Omental fat pad (tissue), 4 donors: ENCODE data around the gene NTSR1. TPM values are rescaled to one million over a fixed set of nuclear protein-coding genes. Genes with fewer than 3 reads are reported as not detected.

Source experiments
- ATAC-seq: fragments of 150-250 bp; one replicate; pipeline ENCODE4 v1.9.1; 2016; ENCODE audit warnings: mild to moderate bottlenecking, moderate library complexity; ENCODE audit not compliant: low FRiP score
- DNase-seq: peaks from one replicate; pipeline ENCODE4 v3.0.0-alpha.2; 2019; ENCODE audit warnings: low spot score
- CTCF ChIP-seq, 3 donors: fragments of 450-650 bp; IDR thresholded peaks; one replicate each; pipeline ENCODE4 v1.5.1; 2016 to 2017; ENCODE audit warnings: antibody characterized with exemption in 3 of 3, mild to moderate bottlenecking in 3 of 3, moderate library complexity in 2 of 3
- total RNA-seq, 4 donors: library from RNA; depleted of rRNA; stranded (reverse); fragments of >200 nt; gene quantifications; one replicate each; pipeline ENCODE4 v1.1.0, GENCODE V29; 2016

Gene NTSR1
- total RNA-seq, 4 donors from 2014 or later: 0.24 to 0.25 TPM; not detected in 2

- no peak for ATAC-seq
- no peak for TF ChIP-seq CTCF (IDR thresholded peaks at IDR 0.05)
These were observed 40.9 kb upstream of the NTSR1 start for GRCh38 chr20:62667530-62668440.

GRCh38 chr20:62668441-62669027, 40.1 kb upstream of the NTSR1 start:
- TF ChIP-seq CTCF (IDR thresholded peaks at IDR 0.05): peak in 1 of 3 donors; percentile 76
- no peak for DNase-seq
- peak; percentile 25 for ATAC-seq

More at GRCh38 chr20:62667530-62668440, 40.9 kb upstream of the NTSR1 start:
- no peak for DNase-seq

- TF ChIP-seq CTCF (IDR thresholded peaks at IDR 0.05): no peak
- no peak for DNase-seq
- no peak for ATAC-seq
These were observed 39.4 kb upstream of the NTSR1 start for GRCh38 chr20:62669249-62669648.

- TF ChIP-seq CTCF (IDR thresholded peaks at IDR 0.05): no peak
- no peak for DNase-seq
- ATAC-seq: no peak
These were observed 38.5 kb upstream of the NTSR1 start for GRCh38 chr20:62670156-62670555.

GRCh38 chr20:62670998-62671397, 37.6 kb upstream of the NTSR1 start:
- no peak for TF ChIP-seq CTCF (IDR thresholded peaks at IDR 0.05)
- DNase-seq: no peak

GRCh38 chr20:62671765-62672164, 36.9 kb upstream of the NTSR1 start:
- DNase-seq: no peak
- no peak for TF ChIP-seq CTCF (IDR thresholded peaks at IDR 0.05)
- no peak for ATAC-seq

More at GRCh38 chr20:62670998-62671397, 37.6 kb upstream of the NTSR1 start:
- no peak for ATAC-seq
